Uterus (tissue), 4 donors: ENCODE data around the gene PTPRN2. TPM values are rescaled to one million over a fixed set of nuclear protein-coding genes. Genes with fewer than 3 reads are reported as not detected.

Experiments used
- DNase-seq, 2 donors: peaks; one replicate each; pipeline ENCODE4 v3.0.0-alpha.2; 2019 to 2020
- H3K27ac ChIP-seq, 2 donors: fragments of 200-600 bp; sonication (generic); 1 replicate in 1 of 2; 2 replicates in 1 of 2; pipeline ENCODE4 v1.5.1; 2016 to 2018
- H3K27me3 ChIP-seq, 2 donors: fragments of 200-600 bp; sonication (generic); one replicate each; pipeline ENCODE4 v1.5.1; 2018 to 2019; ENCODE audit warnings: control low read depth in 1 of 2
- H3K36me3 ChIP-seq, 2 donors: fragments of 200-600 bp; sonication (generic); one replicate each; pipeline ENCODE4 v1.5.1; 2019; ENCODE audit warnings: control low read depth in 1 of 2
- H3K4me1 ChIP-seq, 2 donors: fragments of 200-600 bp; sonication (generic); one replicate each; pipeline ENCODE4 v1.5.1; 2018 to 2019; ENCODE audit warnings: control low read depth in 1 of 2
- H3K4me3 ChIP-seq, 2 donors: fragments of 200-600 bp; sonication (generic); 1 replicate in 1 of 2; 2 replicates in 1 of 2; pipeline ENCODE4 v1.5.1; 2018 to 2019; ENCODE audit warnings: mild to moderate bottlenecking in 1 of 2
- H3K9me3 ChIP-seq, 2 donors: fragments of 200-600 bp; sonication (generic); one replicate each; pipeline ENCODE4 v1.5.1; 2019; ENCODE audit warnings: control low read depth in 1 of 2
- CTCF ChIP-seq, 4 experiments: fragments of 200-600 bp in 2 of 4; fragments of 450-650 bp in 2 of 4; sonication (generic) in 2 of 4; IDR thresholded peaks; one replicate each; pipeline ENCODE4 v1.5.1; 2016 to 2019; ENCODE audit warnings: antibody characterized with exemption in 4 of 4, mild to moderate bottlenecking in 2 of 4, moderate library complexity in 1 of 4
- POLR2A ChIP-seq, 2 donors: fragments of 450-650 bp; IDR thresholded peaks; one replicate each; pipeline ENCODE4 v1.6.1; 2016; ENCODE audit warnings: antibody characterized with exemption in 2 of 2, mild to moderate bottlenecking in 1 of 2, moderate library complexity in 1 of 2
- intact Hi-C: fragments of 100-400 bp; cut with DNase I; formaldehyde crosslinking; loops from one replicate; pipeline ENCODE4 v1.15.1; 2023; ENCODE audit warnings: low total_unique reads
- total RNA-seq, 4 donors: library from RNA; depleted of rRNA in 3 of 4; stranded (reverse); fragments of >200 nt in 3 of 4; gene quantifications; one replicate each; pipeline versions ENCODE4 v1.1.0 to v1.2.4, GENCODE V29; 2014 to 2023
- donor health status: DM: yes; HTN: yes; CAD: no.

Gene PTPRN2
- total RNA-seq, 4 donors from 2014 or later: 1.2 to 5.2 (median 2.3) TPM

GRCh38 chr7:158259671-158260418, 327.8 kb downstream of the PTPRN2 start:
- Histone ChIP-seq H3K4me1 (no peaks in the 10 kb centered on the region), H3K9me3 (no peaks in the 10 kb centered on the region), H3K27ac (no peak overlapping the region), H3K36me3 (no peaks in the 10 kb centered on the region), H3K27me3 (no peaks in the 10 kb centered on the region), H3K4me3 (no peak overlapping the region)
- no peak for TF ChIP-seq POLR2A (IDR thresholded peaks at IDR 0.05)
- no peak for TF ChIP-seq CTCF (IDR thresholded peaks at IDR 0.05)
- DNase-seq: no peak
- intact Hi-C loops: no loop called here

GRCh38 chr7:158259141-158259540, 328.5 kb downstream of the PTPRN2 start:
- no peaks in the 10 kb centered on the region for H3K9me3 ChIP-seq
- H3K36me3 ChIP-seq: no peaks in the 10 kb centered on the region
- DNase-seq: no peak
- no peak overlapping the region for H3K4me3 ChIP-seq
- H3K4me1 ChIP-seq: no peaks in the 10 kb centered on the region
- no peaks in the 10 kb centered on the region for H3K27me3 ChIP-seq
- TF ChIP-seq POLR2A (IDR thresholded peaks at IDR 0.05): no peak
- TF ChIP-seq CTCF (IDR thresholded peaks at IDR 0.05): no peak
- H3K27ac ChIP-seq: no peak overlapping the region
- intact Hi-C loops: no loop called here

GRCh38 chr7:158258411-158259130, 329.1 kb downstream of the PTPRN2 start:
- Histone ChIP-seq H3K27ac (no peak overlapping the region), H3K9me3 (no peaks in the 10 kb centered on the region), H3K27me3 (no peaks in the 10 kb centered on the region), H3K4me1 (no peaks in the 10 kb centered on the region), H3K4me3 (no peak overlapping the region), H3K36me3 (no peaks in the 10 kb centered on the region)
- TF ChIP-seq CTCF (IDR thresholded peaks at IDR 0.05) (no peak), POLR2A (IDR thresholded peaks at IDR 0.05) (no peak)
- intact Hi-C loops: no loop called here
- no peak for DNase-seq

- Histone ChIP-seq H3K4me1 (no peaks in the 10 kb centered on the region), H3K36me3 (no peaks in the 10 kb centered on the region), H3K27me3 (no peaks in the 10 kb centered on the region), H3K27ac (no peak overlapping the region), H3K9me3 (no peaks in the 10 kb centered on the region), H3K4me3 (no peak overlapping the region)
- DNase-seq: no peak
- intact Hi-C loops: no loop called here
- TF ChIP-seq POLR2A (IDR thresholded peaks at IDR 0.05) (no peak), CTCF (IDR thresholded peaks at IDR 0.05) (no peak)
These were observed 329.9 kb downstream of the PTPRN2 start for GRCh38 chr7:158257516-158258410.
